Activated CD4-positive, alpha-beta T cell treated with anti-CD3 and anti-CD28 coated beads, Interleukin-2, amount 10 ng/mL, durations not matched to agents 24 days and 14 days (primary cell): ENCODE results near the gene ANKH. TPM values are rescaled to one million over a fixed set of nuclear protein-coding genes. Genes with fewer than 3 reads are reported as not detected.
"Not testable (repeated sequence)": the region's sequence is repeated elsewhere in the genome, so short reads cannot be mapped to it uniquely, and the experiment has no call there.

Experiments used
- DNase-seq: peaks from one replicate; pipeline ENCODE4 v3.0.0; 2022
- H3K27ac Mint-ChIP-seq: one replicate; pipeline ENCODE4 v1.8.0; 2022; ENCODE audit warnings: mild to moderate bottlenecking, mixed read lengths
- H3K27me3 Mint-ChIP-seq: one replicate; pipeline ENCODE4 v1.8.0; 2022; ENCODE audit warnings: mixed read lengths
- H3K36me3 Mint-ChIP-seq: one replicate; pipeline ENCODE4 v1.8.0; 2022; ENCODE audit warnings: low read depth, mild to moderate bottlenecking, mixed read lengths
- H3K4me1 Mint-ChIP-seq: one replicate; pipeline ENCODE4 v1.8.0; 2021; ENCODE audit warnings: mixed read lengths
- H3K4me3 Mint-ChIP-seq: one replicate; pipeline ENCODE4 v1.8.0; 2022; ENCODE audit warnings: mild to moderate bottlenecking, moderate library complexity, mixed read lengths
- H3K9me3 Mint-ChIP-seq: one replicate; pipeline ENCODE4 v1.8.0; 2021; ENCODE audit warnings: mixed read lengths
- intact Hi-C: fragments of 100-400 bp; cut with micrococcal nuclease; formaldehyde crosslinking; loops from one replicate; pipeline ENCODE4 v1.15.1; 2023
- total RNA-seq: library from RNA; stranded (reverse); gene quantifications from 2 replicates; pipeline ENCODE4 v1.2.3, GENCODE V29; 2022

Gene ANKH
- total RNA-seq, 1 donor from 2014 or later: 46.7 TPM

- DNase-seq: no peak
- Mint-ChIP-seq H3K9me3 (no peaks in the 10 kb centered on the region), H3K4me3 (no peak overlapping the region), H3K4me1 (peaks cover 18% of the 10 kb centered on the region), H3K27me3 (no peaks in the 10 kb centered on the region), H3K36me3 (peaks cover 5% of the 10 kb centered on the region), H3K27ac (no peak overlapping the region)
- intact Hi-C loops: loop anchor here (10.0 kb wide), 1 partner anchor 388 kb away; no protein-coding TSS in a partner anchor
These were observed 69.0 kb downstream of the ANKH start for GRCh38 chr5:14802541-14802940.

- H3K27ac Mint-ChIP-seq: no peak overlapping the region
- H3K4me3 Mint-ChIP-seq: no peak overlapping the region
- intact Hi-C loops: loop anchor here (10.0 kb wide), 1 partner anchor 387 kb away; no protein-coding TSS in a partner anchor
- H3K4me1 Mint-ChIP-seq: peaks cover 15% of the 10 kb centered on the region
- H3K9me3 Mint-ChIP-seq: no peaks in the 10 kb centered on the region
- peaks cover 4% of the 10 kb centered on the region for H3K36me3 Mint-ChIP-seq
- DNase-seq: peak; percentile 62
- no peaks in the 10 kb centered on the region for H3K27me3 Mint-ChIP-seq
These were observed 69.8 kb downstream of the ANKH start for GRCh38 chr5:14801792-14802191.

- H3K9me3 Mint-ChIP-seq, intact Hi-C loops, H3K4me3 Mint-ChIP-seq, H3K27me3 Mint-ChIP-seq, H3K36me3 Mint-ChIP-seq, H3K27ac Mint-ChIP-seq, DNase-seq: not testable (repeated sequence)
- H3K4me1 Mint-ChIP-seq: peaks cover 17% of the 10 kb centered on the region
These were observed 74.2 kb downstream of the ANKH start for GRCh38 chr5:14797385-14797784.

GRCh38 chr5:14794583-14795230 lies 76.9 kb downstream of the ANKH start:
- Mint-ChIP-seq H3K27ac (no peak overlapping the region), H3K9me3 (peaks cover 3% of the 10 kb centered on the region), H3K27me3 (no peaks in the 10 kb centered on the region), H3K4me3 (no peak overlapping the region), H3K36me3 (peaks cover 4% of the 10 kb centered on the region), H3K4me1 (peaks cover 11% of the 10 kb centered on the region)
- no peak for DNase-seq
- intact Hi-C loops: no loop called here

- intact Hi-C loops: no loop called here
- Mint-ChIP-seq H3K27me3 (no peaks in the 10 kb centered on the region), H3K9me3 (peaks cover 3% of the 10 kb centered on the region), H3K36me3 (peaks cover 4% of the 10 kb centered on the region), H3K4me3 (no peak overlapping the region), H3K27ac (no peak overlapping the region), H3K4me1 (peaks cover 11% of the 10 kb centered on the region)
- DNase-seq: no peak
These were observed 77.7 kb downstream of the ANKH start for GRCh38 chr5:14793851-14794250.

GRCh38 chr5:14790911-14791310 lies 80.7 kb downstream of the ANKH start:
- Mint-ChIP-seq H3K27ac (no peak overlapping the region), H3K4me3 (no peak overlapping the region), H3K36me3 (peaks cover 7% of the 10 kb centered on the region), H3K4me1 (peaks cover 11% of the 10 kb centered on the region), H3K9me3 (peaks cover 3% of the 10 kb centered on the region), H3K27me3 (no peaks in the 10 kb centered on the region)
- intact Hi-C loops: no loop called here
- no peak for DNase-seq

GRCh38 chr5:14790220-14790619 lies 81.4 kb downstream of the ANKH start:
- Mint-ChIP-seq H3K36me3 (peaks cover 10% of the 10 kb centered on the region), H3K4me1 (peaks cover 11% of the 10 kb centered on the region), H3K27me3 (no peaks in the 10 kb centered on the region), H3K4me3 (no peak overlapping the region), H3K27ac (peak overlapping the region; percentile 13), H3K9me3 (peaks cover 3% of the 10 kb centered on the region)
- no peak for DNase-seq
- intact Hi-C loops: no loop called here

- Mint-ChIP-seq H3K36me3 (peaks cover 18% of the 10 kb centered on the region), H3K27me3 (no peaks in the 10 kb centered on the region), H3K4me1 (peaks cover 13% of the 10 kb centered on the region), H3K4me3 (no peak overlapping the region), H3K9me3 (peaks cover 3% of the 10 kb centered on the region), H3K27ac (no peak overlapping the region)
- intact Hi-C loops: no loop called here
- no peak for DNase-seq
These were observed 83.6 kb downstream of the ANKH start for GRCh38 chr5:14787801-14788579.

GRCh38 chr5:14783691-14784090 lies 87.9 kb downstream of the ANKH start:
- intact Hi-C loops: loop anchor here (5.0 kb wide), 1 partner anchor 34 kb away; no protein-coding TSS in a partner anchor
- Mint-ChIP-seq H3K27ac (no peak overlapping the region), H3K4me1 (peaks cover 17% of the 10 kb centered on the region), H3K27me3 (no peaks in the 10 kb centered on the region), H3K4me3 (no peak overlapping the region), H3K9me3 (peaks cover 3% of the 10 kb centered on the region), H3K36me3 (peaks cover 22% of the 10 kb centered on the region)
- DNase-seq: no peak

- Mint-ChIP-seq H3K36me3 (peaks cover 21% of the 10 kb centered on the region), H3K9me3 (peaks cover 3% of the 10 kb centered on the region), H3K27ac (no peak overlapping the region), H3K27me3 (no peaks in the 10 kb centered on the region), H3K4me1 (peaks cover 19% of the 10 kb centered on the region), H3K4me3 (no peak overlapping the region)
- intact Hi-C loops: loop anchor here (5.0 kb wide), 1 partner anchor 35 kb away; no protein-coding TSS in a partner anchor
- no peak for DNase-seq
These were observed 89.0 kb downstream of the ANKH start for GRCh38 chr5:14782591-14782990.

- no peaks in the 10 kb centered on the region for H3K27me3 Mint-ChIP-seq
- H3K27ac Mint-ChIP-seq: no peak overlapping the region
- H3K4me3 Mint-ChIP-seq: no peak overlapping the region
- H3K9me3 Mint-ChIP-seq: peaks cover 3% of the 10 kb centered on the region
- peaks cover 19% of the 10 kb centered on the region for H3K36me3 Mint-ChIP-seq
- peaks cover 24% of the 10 kb centered on the region for H3K4me1 Mint-ChIP-seq
- DNase-seq: no peak
- intact Hi-C loops: loop anchor here (5.0 kb wide), 1 partner anchor 36 kb away; no protein-coding TSS in a partner anchor
These were observed 90.5 kb downstream of the ANKH start for GRCh38 chr5:14781106-14781505.

- Mint-ChIP-seq H3K36me3 (peaks cover 14% of the 10 kb centered on the region), H3K9me3 (peaks cover 3% of the 10 kb centered on the region), H3K4me1 (peaks cover 24% of the 10 kb centered on the region), H3K27me3 (no peaks in the 10 kb centered on the region), H3K4me3 (no peak overlapping the region), H3K27ac (no peak overlapping the region)
- no peak for DNase-seq
- intact Hi-C loops: loop anchor here (5.0 kb wide), 1 partner anchor 37 kb away; no protein-coding TSS in a partner anchor
These were observed 91.6 kb downstream of the ANKH start for GRCh38 chr5:14779975-14780374.

GRCh38 chr5:14778792-14779070 lies 92.8 kb downstream of the ANKH start:
- peaks cover 10% of the 10 kb centered on the region for H3K36me3 Mint-ChIP-seq
- no peak for DNase-seq
- H3K27ac Mint-ChIP-seq: no peak overlapping the region
- no peaks in the 10 kb centered on the region for H3K27me3 Mint-ChIP-seq
- intact Hi-C loops: no loop called here
- H3K4me3 Mint-ChIP-seq: no peak overlapping the region
- H3K4me1 Mint-ChIP-seq: peaks cover 21% of the 10 kb centered on the region
- H3K9me3 Mint-ChIP-seq: peaks cover 3% of the 10 kb centered on the region

GRCh38 chr5:14777932-14778791 lies 93.4 kb downstream of the ANKH start:
- DNase-seq: no peak
- no peak overlapping the region for H3K4me3 Mint-ChIP-seq
- no peaks in the 10 kb centered on the region for H3K27me3 Mint-ChIP-seq
- peaks cover 3% of the 10 kb centered on the region for H3K9me3 Mint-ChIP-seq
- no peak overlapping the region for H3K27ac Mint-ChIP-seq
- intact Hi-C loops: no loop called here
- H3K36me3 Mint-ChIP-seq: peaks cover 8% of the 10 kb centered on the region
- peaks cover 17% of the 10 kb centered on the region for H3K4me1 Mint-ChIP-seq
